ENCODE results near the gene PCDHA2. TPM values are rescaled to one million over a fixed set of nuclear protein-coding genes. Genes with fewer than 3 reads are reported as not detected.

Gene PCDHA2
- total and polyA plus RNA-seq, 2 of the 8 experiments (the other 6 are each of a cell fraction or from before 2014, with no cell fraction given): 0.86 to 1.9 TPM

- no peak for TF ChIP-seq CHD7 (IDR thresholded peaks at IDR 0.05; ENCODE audit: insufficient replicate concordance, low read length)
- no peak for TF ChIP-seq TAF1 (IDR thresholded peaks at IDR 0.05; ENCODE audit: low read depth, low read length)
- TF ChIP-seq CTCF (IDR thresholded peaks at IDR 0.05; ENCODE audit: control extremely low read depth in 1 of 3, insufficient read depth in 1 of 3, low read depth in 1 of 3, low read length in 3 of 3): peak in 1 of 3 experiments; percentile 10; a peak in 1 of 4 replicates
- no peak for TF ChIP-seq SIRT6 (IDR thresholded peaks at IDR 0.05; ENCODE audit: low read length)
- no peak for TF ChIP-seq TBP (IDR thresholded peaks at IDR 0.05; ENCODE audit: low read depth, low read length)
- no peak for TF ChIP-seq MAFK (IDR thresholded peaks at IDR 0.05; ENCODE audit: low read depth, low read length)
These were observed 27.0 kb downstream of the PCDHA2 start, which contains the start of gene PCDHA5 (continued) for GRCh38 chr5:140821375-140822280.
